ENCODE results near the gene HSPA1L.
"Not testable (repeated sequence)": the region's sequence is repeated elsewhere in the genome, so short reads cannot be mapped to it uniquely, and the experiment has no call there.

HSPA1L gene

GRCh38 chr6:31815025-31815838, at the start of gene HSPA1L, which contains the start of gene HSPA1A:
Gene HSPA1L (minus strand): TSS chr6:31815283. CDS start chr6:31811972, 3,311 bp downstream.
Gene HSPA1A (plus strand): TSS chr6:31815543. CDS start chr6:31815757, 214 bp downstream.
- Histone ChIP-seq H3F3A (ENCODE audit: insufficient read depth) (no peaks in the 10 kb centered on the region), H3K4me2 (ENCODE audit: low read depth, low read length, poor library complexity, severe bottlenecking) (no peak within 1 kb of the TSS), H3K9me2 (replicated peaks; ENCODE audit: insufficient read depth, low read length) (no peaks in the 10 kb centered on the region), H3K27ac (ENCODE audit: low read depth, low read length) (no peak within 1 kb of the TSS), H3K9me3 (ENCODE audit: insufficient read depth, low read length) (no peaks in the 10 kb centered on the region), H3K79me2 (ENCODE audit: insufficient read depth, low read length) (no peaks in the 10 kb centered on the region), H4K20me1 (ENCODE audit: low read depth, low read length) (no peaks in the 10 kb centered on the region), H3K4me3 (ENCODE audit: insufficient read depth, low read length, poor library complexity, severe bottlenecking) (no peak within 1 kb of the TSS), H3K27me3 (ENCODE audit: low read length) (no peaks in the 10 kb centered on the region), H2AFZ (ENCODE audit: low read depth, low read length, severe bottlenecking) (no peak within 1 kb of the TSS), H3K36me3 (ENCODE audit: low read length) (no peaks in the 10 kb centered on the region), H3K9ac (ENCODE audit: low read length) (no peak within 1 kb of the TSS)
- TF ChIP-seq EZH2phosphoT487 (conservative IDR thresholded peaks at IDR 0.05; ENCODE audit: low read length) (no peak), CTCF (IDR thresholded peaks at IDR 0.05; ENCODE audit: insufficient read depth, low read length, poor library complexity, severe bottlenecking) (no peak)

GRCh38 chr6:31864818-31865204, 49.7 kb upstream of the HSPA1L start:
- TF ChIP-seq EZH2phosphoT487 (conservative IDR thresholded peaks at IDR 0.05; ENCODE audit: low read length) (no peak), CTCF (IDR thresholded peaks at IDR 0.05; ENCODE audit: insufficient read depth, low read length, poor library complexity, severe bottlenecking) (no peak)
- peak overlapping the region; percentile 76 for H3K4me2 ChIP-seq (ENCODE audit: low read depth, low read length, poor library complexity, severe bottlenecking)
- no peaks in the 10 kb centered on the region for H3K9me2 ChIP-seq (replicated peaks; ENCODE audit: insufficient read depth, low read length)
- peaks cover 5% of the 10 kb centered on the region; the same call in 1 of the 2 replicates for H3K79me2 ChIP-seq (ENCODE audit: insufficient read depth, low read length)
- H4K20me1 ChIP-seq (ENCODE audit: low read depth, low read length): no peaks in the 10 kb centered on the region
- H3K9ac ChIP-seq (ENCODE audit: low read length): peak overlapping the region; percentile 63
- H3K9me3 ChIP-seq (ENCODE audit: insufficient read depth, low read length): no peaks in the 10 kb centered on the region
- H2AFZ ChIP-seq (ENCODE audit: low read depth, low read length, severe bottlenecking): no peak overlapping the region
- H3F3A ChIP-seq (ENCODE audit: insufficient read depth): peaks cover 12% of the 10 kb centered on the region
- H3K4me3 ChIP-seq (ENCODE audit: insufficient read depth, low read length, poor library complexity, severe bottlenecking): no peak overlapping the region
- no peaks in the 10 kb centered on the region for H3K36me3 ChIP-seq (ENCODE audit: low read length)
- H3K27me3 ChIP-seq (ENCODE audit: low read length): no peaks in the 10 kb centered on the region
- H3K27ac ChIP-seq (ENCODE audit: low read depth, low read length): no peak overlapping the region

- not testable (repeated sequence) for H3K27me3 ChIP-seq (ENCODE audit: low read length); H3K79me2 ChIP-seq (ENCODE audit: insufficient read depth, low read length); H4K20me1 ChIP-seq (ENCODE audit: low read depth, low read length); H3K36me3 ChIP-seq (ENCODE audit: low read length); H3K9me2 ChIP-seq (replicated peaks; ENCODE audit: insufficient read depth, low read length); H3K9me3 ChIP-seq (ENCODE audit: insufficient read depth, low read length)
- H3K9ac ChIP-seq (ENCODE audit: low read length): peak overlapping the region; percentile 63
- H3K4me2 ChIP-seq (ENCODE audit: low read depth, low read length, poor library complexity, severe bottlenecking): peak overlapping the region; percentile 76
- peak overlapping the region; percentile 89 for H2AFZ ChIP-seq (ENCODE audit: low read depth, low read length, severe bottlenecking)
- peaks cover 12% of the 10 kb centered on the region for H3F3A ChIP-seq (ENCODE audit: insufficient read depth)
- peak overlapping the region; percentile 76 for H3K27ac ChIP-seq (ENCODE audit: low read depth, low read length)
- peak overlapping the region; percentile 74 for H3K4me3 ChIP-seq (ENCODE audit: insufficient read depth, low read length, poor library complexity, severe bottlenecking)
Observed at GRCh38 chr6:31864123-31864562, 49.1 kb upstream of the HSPA1L start.
